Osteocyte (in vitro differentiated cells): ENCODE measurements around the gene SPOCD1. TPM values are rescaled to one million over a fixed set of nuclear protein-coding genes. Genes with fewer than 3 reads are reported as not detected.

Experiments used
- DNase-seq: peaks from one replicate; pipeline ENCODE4 v3.0.0; 2021; ENCODE audit warnings: mixed read lengths; ENCODE audit not compliant: unreplicated experiment; ENCODE audit errors: extremely low spot score
- H3K27ac Mint-ChIP-seq: one replicate; pipeline ENCODE4 v1.8.0; 2021; ENCODE audit warnings: mild to moderate bottlenecking, mixed read lengths; ENCODE audit not compliant: unreplicated experiment
- H3K27me3 Mint-ChIP-seq: one replicate; pipeline ENCODE4 v1.8.0; 2021; ENCODE audit warnings: mixed read lengths; ENCODE audit not compliant: unreplicated experiment
- H3K36me3 Mint-ChIP-seq: one replicate; pipeline ENCODE4 v1.8.0; 2021; ENCODE audit warnings: mixed read lengths; ENCODE audit not compliant: unreplicated experiment
- H3K4me1 Mint-ChIP-seq: one replicate; pipeline ENCODE4 v1.8.0; 2021; ENCODE audit warnings: mixed read lengths; ENCODE audit not compliant: unreplicated experiment
- H3K4me3 Mint-ChIP-seq: one replicate; pipeline ENCODE4 v1.8.0; 2021; ENCODE audit warnings: mild to moderate bottlenecking, moderate library complexity, mixed read lengths; ENCODE audit not compliant: unreplicated experiment
- H3K9me3 Mint-ChIP-seq: one replicate; pipeline ENCODE4 v1.8.0; 2021; ENCODE audit warnings: mixed read lengths; ENCODE audit not compliant: unreplicated experiment
- CTCF ChIP-seq: fragments of 200-600 bp; sonication (generic); IDR thresholded peaks from 2 replicates; pipeline ENCODE4 v1.5.0; 2021; ENCODE audit warnings: antibody characterized with exemption, mild to moderate bottlenecking, moderate library complexity
- total RNA-seq: library from RNA; stranded (reverse); gene quantifications from 2 replicates; pipeline ENCODE4 v1.2.1, GENCODE V29; 2021

SPOCD1 gene
- total RNA-seq, 1 donor from 2014 or later = 0.67 TPM

GRCh38 chr1:31859044-31859443, 43.2 kb upstream of the SPOCD1 start:
- DNase-seq = no peak
- no peak for TF ChIP-seq CTCF
- Mint-ChIP-seq H3K27ac (no peak overlapping the region), H3K36me3 (no peaks in the 10 kb centered on the region), H3K9me3 (no peaks in the 10 kb centered on the region), H3K4me3 (no peak overlapping the region), H3K27me3 (no peaks in the 10 kb centered on the region), H3K4me1 (no peaks in the 10 kb centered on the region)

GRCh38 chr1:31857863-31858262, 42.0 kb upstream of the SPOCD1 start:
- Mint-ChIP-seq H3K4me3 (no peak overlapping the region), H3K27ac (no peak overlapping the region), H3K36me3 (no peaks in the 10 kb centered on the region), H3K9me3 (no peaks in the 10 kb centered on the region), H3K27me3 (no peaks in the 10 kb centered on the region), H3K4me1 (no peaks in the 10 kb centered on the region)
- TF ChIP-seq CTCF = no peak
- DNase-seq = no peak

GRCh38 chr1:31856140-31856539, 40.3 kb upstream of the SPOCD1 start:
- Mint-ChIP-seq H3K27me3 (no peaks in the 10 kb centered on the region), H3K27ac (no peak overlapping the region), H3K4me3 (no peak overlapping the region), H3K36me3 (no peaks in the 10 kb centered on the region), H3K9me3 (no peaks in the 10 kb centered on the region), H3K4me1 (no peaks in the 10 kb centered on the region)
- no peak for TF ChIP-seq CTCF
- DNase-seq = no peak

GRCh38 chr1:31855038-31855845, 39.4 kb upstream of the SPOCD1 start:
- H3K27me3 Mint-ChIP-seq = no peaks in the 10 kb centered on the region

More at GRCh38 chr1:31855038-31855845, 39.4 kb upstream of the SPOCD1 start:
- H3K4me1 Mint-ChIP-seq = no peaks in the 10 kb centered on the region
- no peak overlapping the region for H3K4me3 Mint-ChIP-seq
- TF ChIP-seq CTCF = no peak
- no peak for DNase-seq
- no peaks in the 10 kb centered on the region for H3K36me3 Mint-ChIP-seq
- H3K27ac Mint-ChIP-seq = no peak overlapping the region
- H3K9me3 Mint-ChIP-seq = no peaks in the 10 kb centered on the region
